Superior temporal gyrus (tissue), 1 donor: ENCODE data around the gene LRFN2.

ENCODE experiments used
- DNase-seq: peaks from one replicate; pipeline ENCODE4 v3.0.0-alpha.2; 2016; ENCODE audit errors: extremely low spot score

The LRFN2 gene

DNA sequence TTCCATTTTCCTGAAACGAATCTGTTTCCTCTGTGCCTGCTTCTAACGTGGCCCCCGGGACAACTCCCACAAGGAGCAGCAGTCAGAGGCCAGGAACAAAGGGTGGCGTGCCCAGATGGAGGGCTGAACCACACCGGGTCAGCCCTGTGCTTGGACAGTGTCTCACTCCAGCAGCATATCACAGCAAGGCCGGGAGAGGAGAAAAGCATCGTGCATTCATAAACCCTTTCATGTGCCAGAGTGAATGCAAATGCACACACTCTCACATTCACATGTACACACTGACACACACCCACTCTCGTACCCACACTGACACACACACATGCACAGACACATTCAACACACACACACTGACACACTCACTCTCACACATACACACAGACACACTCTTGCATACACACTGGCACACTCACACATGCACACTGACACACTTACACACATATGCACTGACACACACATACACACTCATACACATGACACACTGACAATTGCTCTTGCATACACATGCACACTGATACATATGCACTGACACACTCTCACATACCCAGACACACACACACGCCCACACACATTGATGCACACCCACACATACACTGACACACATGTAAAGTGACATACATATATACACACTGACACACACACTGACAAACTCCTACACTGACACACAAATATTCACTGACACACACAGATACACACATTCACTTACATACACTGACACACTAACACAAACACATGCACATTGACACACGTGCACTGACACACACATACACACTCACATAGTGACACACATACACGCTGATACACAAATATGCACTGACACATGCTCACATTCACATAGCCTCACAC lies 237.0 kb downstream of the LRFN2 start:
- no peak for DNase-seq

DNA sequence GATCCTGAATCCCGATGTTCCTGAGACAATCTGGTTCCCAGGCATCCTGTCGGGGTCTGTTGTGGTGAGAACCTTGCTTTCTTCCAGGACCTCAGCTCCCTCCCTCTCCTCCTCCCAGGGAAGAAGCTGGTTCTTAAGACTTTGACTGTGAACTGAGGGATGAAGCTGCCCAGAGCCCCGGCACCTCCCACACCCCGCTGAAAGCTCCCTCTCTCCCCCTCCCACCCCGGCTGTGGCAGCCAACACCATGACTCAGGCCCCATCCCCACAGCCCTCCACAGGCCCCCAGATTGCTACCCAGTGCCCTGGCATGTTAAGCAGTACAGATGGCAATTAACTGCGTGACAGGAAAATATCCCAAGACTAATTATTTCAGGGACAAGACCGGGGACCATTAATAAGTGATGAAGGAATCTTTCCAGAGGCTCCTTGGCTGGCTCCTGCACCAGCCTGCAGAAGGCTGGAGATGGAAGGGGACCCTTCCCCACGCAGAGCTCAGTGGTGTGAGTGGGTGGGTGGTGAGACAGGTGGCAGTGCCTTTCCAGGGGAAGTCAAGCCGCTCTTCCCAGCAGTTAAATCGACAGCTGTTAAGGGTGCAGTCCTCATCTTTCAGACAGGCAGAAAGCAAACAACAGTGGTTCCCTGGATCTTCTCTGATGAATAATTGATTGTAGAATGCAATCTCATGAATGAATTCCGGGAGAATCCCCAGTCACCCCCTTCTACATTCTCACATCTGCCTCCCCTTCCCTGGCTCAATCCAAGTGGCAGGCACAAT lies 237.9 kb downstream of the LRFN2 start:
- DNase-seq = no peak

- no peak for DNase-seq
Measured at GRCh38 chr6:40348591-40348990, 238.6 kb downstream of the LRFN2 start.

DNA sequence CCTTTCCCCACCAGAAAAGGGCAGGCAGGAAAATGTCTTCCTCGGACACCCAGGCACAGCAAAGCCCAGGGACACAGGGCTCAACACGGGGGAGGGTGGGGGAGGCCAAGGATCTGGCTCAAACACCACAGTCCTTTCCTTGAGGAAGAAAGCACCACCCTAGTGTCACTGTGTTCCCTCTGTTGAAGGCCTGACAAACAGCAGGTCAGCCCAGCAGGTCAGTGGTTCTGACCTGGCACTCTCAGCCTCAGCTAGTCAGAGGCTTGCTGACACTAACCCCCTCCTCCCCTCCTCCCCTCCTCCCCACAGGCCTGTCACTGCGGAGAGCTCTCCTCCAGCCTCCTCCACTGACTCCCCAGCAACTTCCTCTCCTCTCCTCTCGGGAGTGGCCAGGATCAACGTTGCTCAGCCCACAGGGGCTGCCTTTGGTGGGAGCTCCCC lies 239.6 kb downstream of the LRFN2 start:
- no peak for DNase-seq

GRCh38 chr6:40346246-40346645 lies 240.9 kb downstream of the LRFN2 start:
- no peak for DNase-seq

- DNase-seq = no peak
Measured at GRCh38 chr6:40344566-40345167, 242.5 kb downstream of the LRFN2 start.

DNA sequence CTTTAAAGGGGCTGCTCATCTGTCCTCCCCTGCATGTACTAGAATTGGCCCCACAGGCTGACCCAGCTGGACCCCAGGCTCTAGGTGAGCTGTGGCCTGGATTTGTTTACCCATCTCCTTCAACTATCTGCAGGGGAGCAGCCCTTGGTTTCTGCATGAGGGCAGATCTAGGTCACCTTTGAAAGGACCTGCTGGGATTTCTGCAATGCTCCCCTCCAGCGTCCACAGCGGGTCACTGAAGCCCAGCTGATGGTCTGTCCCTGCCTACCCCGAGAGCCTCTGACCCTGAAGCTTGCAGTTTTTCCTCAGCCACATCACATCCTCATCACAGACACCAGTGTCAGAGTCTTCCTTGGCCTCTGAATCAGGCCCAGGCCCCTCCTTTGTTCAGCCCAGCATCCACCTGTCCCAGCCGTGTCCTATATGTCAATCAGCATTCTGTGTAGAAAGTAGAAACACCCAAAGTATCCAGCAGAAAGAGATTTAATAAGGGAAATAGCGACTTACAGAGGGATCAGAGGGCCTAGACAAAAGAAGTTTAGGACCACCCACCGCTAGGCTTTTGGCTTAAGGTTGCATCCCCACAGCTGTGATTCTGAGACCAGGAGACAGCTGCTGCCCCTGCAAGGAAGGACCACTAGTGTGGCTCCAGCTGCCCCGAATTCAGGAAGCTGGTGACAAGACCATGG lies 243.1 kb downstream of the LRFN2 start:
- no peak for DNase-seq

DNA sequence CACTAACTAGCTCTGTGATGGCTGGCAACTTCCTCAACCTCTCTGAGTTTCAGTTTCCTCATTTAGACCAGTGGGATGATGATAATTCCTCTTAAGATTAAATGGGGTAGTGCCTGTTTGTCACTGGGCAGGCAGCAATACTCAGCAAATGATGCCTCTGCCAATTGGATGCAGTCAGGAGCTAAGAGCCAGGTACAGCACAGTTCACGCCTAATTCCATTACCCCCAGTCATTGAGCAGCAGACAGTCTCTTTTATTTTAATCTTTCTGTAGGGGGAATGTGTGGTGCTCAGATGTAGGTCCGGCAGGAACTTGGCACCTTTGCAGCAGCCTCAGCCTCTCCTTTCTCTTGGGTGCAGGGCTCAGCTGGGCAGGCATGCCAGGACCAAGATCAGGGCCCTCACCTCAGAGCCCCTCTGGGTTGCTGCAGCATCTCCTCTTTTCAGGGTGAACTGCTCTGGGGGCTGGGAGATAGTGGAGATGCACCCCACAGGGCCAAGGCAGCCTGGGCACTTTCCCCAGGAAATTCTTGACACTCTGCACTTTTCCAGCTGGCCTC lies 243.8 kb downstream of the LRFN2 start:
- no peak for DNase-seq

DNA sequence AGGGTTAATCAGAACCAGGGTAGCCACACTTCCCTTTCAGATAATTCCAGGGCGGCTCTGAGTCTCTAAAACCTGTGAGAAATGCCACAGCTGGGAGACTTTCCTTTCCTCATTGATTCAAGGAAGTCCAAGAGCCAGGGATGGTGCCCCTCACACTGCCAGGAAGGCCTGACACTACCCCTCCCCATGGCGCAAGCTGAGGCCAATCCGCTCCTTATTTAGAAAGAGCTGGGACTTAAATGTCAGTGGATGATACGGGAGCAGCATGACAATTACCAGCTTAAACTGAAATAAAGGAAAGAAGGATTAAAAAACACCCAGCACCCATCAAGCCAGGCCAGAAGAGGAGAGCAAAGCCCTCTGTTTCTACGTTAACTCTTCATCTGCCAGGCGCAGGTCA lies 244.4 kb downstream of the LRFN2 start:
- no peak for DNase-seq

GRCh38 chr6:40341726-40342125 lies 245.4 kb downstream of the LRFN2 start:
- DNase-seq = no peak
